Adrenal gland (tissue), 12 donors: ENCODE data around the gene AFF1. TPM values are rescaled to one million over a fixed set of nuclear protein-coding genes. Genes with fewer than 3 reads are reported as not detected.

Experiments used
- DNase-seq, 7 donors: peaks; one replicate each; pipeline ENCODE4 v3.0.0-alpha.2; 2019 to 2020
- H3K27ac ChIP-seq, 5 donors: fragments of 200-600 bp; sonication (generic) in 4 of 5; 1 replicate in 3 of 5; 2 replicates in 2 of 5; pipeline versions ENCODE4 v1.5.1 to v1.8.0; 2016 to 2020; ENCODE audit warnings: mild to moderate bottlenecking in 1 of 5
- H3K27me3 ChIP-seq: fragments of 200-600 bp; 2 replicates; pipeline ENCODE4 v1.8.0; 2021
- H3K36me3 ChIP-seq, 2 donors: fragments of 200-600 bp; replicated peaks in 1 of 2; 1 replicate in 1 of 2; 2 replicates in 1 of 2; pipeline versions ENCODE4 v1.5.1 to v1.8.0; 2018 to 2022
- H3K4me1 ChIP-seq, 2 donors: fragments of 200-600 bp; replicated peaks in 1 of 2; 1 replicate in 1 of 2; 2 replicates in 1 of 2; pipeline versions ENCODE4 v1.5.1 to v1.8.0; 2018 to 2021
- H3K4me3 ChIP-seq, 4 donors: fragments of 200-600 bp; sonication (generic) in 3 of 4; one replicate each; pipeline ENCODE4 v1.5.1; 2016 to 2018
- H3K9me3 ChIP-seq, 3 donors: fragments of 200-600 bp; sonication (generic) in 1 of 3; replicated peaks in 1 of 3; 1 replicate in 2 of 3; 2 replicates in 1 of 3; pipeline versions ENCODE4 v1.5.1 to v1.8.0; 2016 to 2021
- POLR2A ChIP-seq, 2 donors: fragments of 450-650 bp; IDR thresholded peaks; one replicate each; pipeline ENCODE4 v1.6.1; 2017; ENCODE audit warnings: antibody characterized with exemption in 2 of 2, mild to moderate bottlenecking in 2 of 2, moderate library complexity in 1 of 2
- WGBS, 4 donors: extraction: QIAGEN DNeasy Blood & Tissue Kit in 2 of 4; methylation state at CpG; one replicate each; pipeline versions ENCODE4 v1.1.5 to v1.1.7; 2013 to 2017; 5-methylcytosine and 5-hydroxymethylcytosine counted together
- intact Hi-C, 2 donors: fragments of 100-400 bp; cut with DNase I; formaldehyde crosslinking; loops; one replicate each; pipeline versions ENCODE4 v1.14.1 to v1.15.0; 2022 to 2023
- polyA plus RNA-seq, 3 donors: library from polyadenylated mRNA; stranded (reverse); fragments of 200-250 nt in 2 of 3; fragments of 350-450 nt in 1 of 3; fragmentation: Illumina TruSeq in 1 of 3; extraction: RNeasy Lipid Tissue Mini Kit (QIAGEN cat#74804) in 1 of 3; gene quantifications; one replicate each; pipeline ENCODE4 v1.2.3, GENCODE V29; 2013 to 2014
- total RNA-seq, 9 donors: library from RNA; depleted of rRNA in 4 of 9; stranded (reverse); fragments of >200 nt in 4 of 9; fragments of 120-200 nt in 1 of 9; fragmentation: NEBNext Ultra II Directional in 1 of 9; extraction: Animal tissue kit (Norgen Biotek cat#: 25700) in 1 of 9; gene quantifications; one replicate each; pipeline versions ENCODE4 v1.1.0 to v1.2.4, GENCODE V29; 2013 to 2023
- TF ChIP-seq, protein P1 (sequence below), 6 experiments: fragments of 450-650 bp in 4 of 6; fragments of 200-600 bp in 2 of 6; sonication (generic) in 1 of 6; IDR thresholded peaks; 1 replicate in 5 of 6; 2 replicates in 1 of 6; pipeline versions ENCODE4 v1.5.1 to v1.8.0; 2016 to 2021; ENCODE audit warnings: antibody characterized with exemption in 6 of 6, mild to moderate bottlenecking in 2 of 6, moderate library complexity in 1 of 6
- donor health status: healthy with polysubstance abuse.
- donor health status: Bipolar disorder and iron deficiency.
- donor health status: DM: yes; HTN: yes; CAD: no.
- donor health status: DM: no; HTN: no; CAD: no.
- donor health status: DM: no; HTN: no; CAD: no.
- donor health status: DM: yes; HTN: yes; CAD: no.

AFF1 gene
- total and polyA plus RNA-seq, 12 donors, result 9.9 to 109 (median 52.3) TPM

GRCh38 chr4:87185146-87185870, 250.5 kb downstream of the AFF1 start:
- H3K27ac ChIP-seq, result no peak overlapping the region
- intact Hi-C loops, result no loop called here
- no peak for DNase-seq
- H3K36me3 ChIP-seq, result no peaks in the 10 kb centered on the region
- 90 to 96% (median 94%) methylated on average over 4 to 5 of the region's 5 CpGs for WGBS, 4 donors
- H3K4me3 ChIP-seq, result no peak overlapping the region
- no peaks in the 10 kb centered on the region for H3K27me3 ChIP-seq
- no peaks in the 10 kb centered on the region for H3K4me1 ChIP-seq
- no peaks in the 10 kb centered on the region for H3K9me3 ChIP-seq
- TF ChIP-seq POLR2A (IDR thresholded peaks at IDR 0.05), result no peak
- TF ChIP-seq, protein P1, sequence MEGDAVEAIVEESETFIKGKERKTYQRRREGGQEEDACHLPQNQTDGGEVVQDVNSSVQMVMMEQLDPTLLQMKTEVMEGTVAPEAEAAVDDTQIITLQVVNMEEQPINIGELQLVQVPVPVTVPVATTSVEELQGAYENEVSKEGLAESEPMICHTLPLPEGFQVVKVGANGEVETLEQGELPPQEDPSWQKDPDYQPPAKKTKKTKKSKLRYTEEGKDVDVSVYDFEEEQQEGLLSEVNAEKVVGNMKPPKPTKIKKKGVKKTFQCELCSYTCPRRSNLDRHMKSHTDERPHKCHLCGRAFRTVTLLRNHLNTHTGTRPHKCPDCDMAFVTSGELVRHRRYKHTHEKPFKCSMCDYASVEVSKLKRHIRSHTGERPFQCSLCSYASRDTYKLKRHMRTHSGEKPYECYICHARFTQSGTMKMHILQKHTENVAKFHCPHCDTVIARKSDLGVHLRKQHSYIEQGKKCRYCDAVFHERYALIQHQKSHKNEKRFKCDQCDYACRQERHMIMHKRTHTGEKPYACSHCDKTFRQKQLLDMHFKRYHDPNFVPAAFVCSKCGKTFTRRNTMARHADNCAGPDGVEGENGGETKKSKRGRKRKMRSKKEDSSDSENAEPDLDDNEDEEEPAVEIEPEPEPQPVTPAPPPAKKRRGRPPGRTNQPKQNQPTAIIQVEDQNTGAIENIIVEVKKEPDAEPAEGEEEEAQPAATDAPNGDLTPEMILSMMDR (IDR thresholded peaks at IDR 0.05), result no peak

- no peak for DNase-seq
- no peaks in the 10 kb centered on the region for H3K9me3 ChIP-seq
- H3K27me3 ChIP-seq, result no peaks in the 10 kb centered on the region
- intact Hi-C loops, result no loop called here
- H3K36me3 ChIP-seq, result no peaks in the 10 kb centered on the region
- no peaks in the 10 kb centered on the region for H3K4me1 ChIP-seq
- 69 to 79% (median 73%) methylated on average over 2 of the region's 2 CpGs for WGBS, 4 donors
- TF ChIP-seq, protein P1 (IDR thresholded peaks at IDR 0.05), result no peak
- TF ChIP-seq POLR2A (IDR thresholded peaks at IDR 0.05), result no peak
- no peak overlapping the region for H3K4me3 ChIP-seq
- no peak overlapping the region for H3K27ac ChIP-seq
Measured at GRCh38 chr4:87188048-87188447, 253.2 kb downstream of the AFF1 start.

DNA sequence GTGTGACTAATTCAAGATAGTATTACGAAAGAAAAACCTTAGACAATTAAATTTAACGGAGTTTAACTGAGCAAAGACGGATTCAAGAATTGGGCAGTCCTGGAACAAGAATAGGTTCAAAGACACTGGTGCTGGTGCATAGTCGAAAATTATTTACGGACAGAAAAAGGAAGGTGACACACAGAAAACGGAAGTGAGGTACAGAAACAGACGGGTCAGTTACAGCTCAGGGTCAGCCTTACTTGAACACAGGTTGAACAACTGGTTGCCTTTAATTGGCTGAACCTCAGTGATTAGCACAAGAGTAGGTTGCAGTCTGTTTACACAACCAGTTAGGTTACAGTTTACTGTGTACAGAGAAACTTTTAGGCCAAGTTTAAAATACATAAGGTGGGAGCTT, 254.1 kb downstream of the AFF1 start:
- WGBS, 4 donors, result 91 to 94% (median 93%) methylated on average over 7 of the region's 7 CpGs
- DNase-seq, result no peak

More for the DNA sequence above, 254.1 kb downstream of the AFF1 start:
- Histone ChIP-seq H3K27me3 (no peaks in the 10 kb centered on the region), H3K4me3 (no peak overlapping the region), H3K27ac (no peak overlapping the region), H3K4me1 (no peaks in the 10 kb centered on the region), H3K9me3 (no peaks in the 10 kb centered on the region), H3K36me3 (no peaks in the 10 kb centered on the region)
- no peak for TF ChIP-seq POLR2A (IDR thresholded peaks at IDR 0.05)
- TF ChIP-seq, protein P1 (IDR thresholded peaks at IDR 0.05), result no peak
- intact Hi-C loops, result no loop called here

Other genes with a start within 250 kb of the AFF1 start
- under 1 TPM in 7 of 9 donors, not detected in 2; 0.11 to 0.96 (median 0.65) TPM for gene SLC10A6, start 85.6 kb upstream of the AFF1 start, total RNA-seq
- gene SLC10A6, start 85.6 kb upstream of the AFF1 start, polyA plus RNA-seq, result under 1 TPM in 2 of 3 donors, not detected in 1; 0.17 to 0.42 TPM
- gene C4orf36, start 42.6 kb upstream of the AFF1 start, total RNA-seq, result 1 to 10 TPM in 3 of 9 donors, under 1 TPM in 4, not detected in 2; 0.28 to 2.0 (median 0.61) TPM
- gene C4orf36, start 42.6 kb upstream of the AFF1 start, polyA plus RNA-seq, result under 1 TPM in 1 of 3 donors, not detected in 2; 0.20 TPM